Mesenchymal stem cell (in vitro differentiated cells and primary cell): ENCODE data around the gene DCTN2.
A peak's percentile ranks its signal among the peaks of the same experiment; 100 is the strongest.
"Not testable (repeated sequence)": the region's sequence is repeated elsewhere in the genome, so short reads cannot be mapped to it uniquely, and the experiment has no call there.

Experiments used
- DNase-seq: peaks from one replicate; pipeline ENCODE4 v3.0.0-alpha.2; 2013
- H2AFZ ChIP-seq: one replicate; pipeline ENCODE4 v1.6.1; 2013; ENCODE audit warnings: low read depth, mild to moderate bottlenecking, control low read depth, inconsistent platforms, low read length, moderate library complexity
- H2AK5ac ChIP-seq: 2 replicates; pipeline ENCODE4 v1.6.1; 2013; ENCODE audit warnings: low read length, moderate library complexity, mild to moderate bottlenecking, inconsistent platforms; ENCODE audit not compliant: severe bottlenecking
- H2BK120ac ChIP-seq: one replicate; pipeline ENCODE4 v1.6.1; 2013; ENCODE audit warnings: low read depth, mild to moderate bottlenecking, inconsistent platforms, low read length, moderate library complexity
- H2BK12ac ChIP-seq, 2 experiments: one replicate each; pipeline ENCODE4 v1.6.1; 2013; ENCODE audit warnings: inconsistent platforms in 2 of 2, low read length in 2 of 2, mild to moderate bottlenecking in 2 of 2, moderate library complexity in 2 of 2, control low read depth in 1 of 2
- H2BK15ac ChIP-seq: one replicate; pipeline ENCODE4 v1.6.1; 2013; ENCODE audit warnings: mild to moderate bottlenecking, low read depth, inconsistent platforms; ENCODE audit not compliant: poor library complexity, severe bottlenecking
- H2BK5ac ChIP-seq: 2 replicates; pipeline ENCODE4 v1.6.1; 2013; ENCODE audit warnings: low read depth, mild to moderate bottlenecking, low read length, control low read depth, inconsistent platforms; ENCODE audit not compliant: poor library complexity, severe bottlenecking
- H3K14ac ChIP-seq, 2 experiments: one replicate each; pipeline ENCODE4 v1.6.1; 2013; ENCODE audit warnings: inconsistent platforms in 2 of 2, low read length in 2 of 2, control low read depth in 1 of 2, mild to moderate bottlenecking in 1 of 2, moderate library complexity in 1 of 2
- H3K18ac ChIP-seq, 2 experiments: one replicate each; pipeline ENCODE4 v1.6.1; 2013; ENCODE audit warnings: inconsistent platforms in 2 of 2, low read length in 2 of 2, control low read depth in 1 of 2, low read depth in 1 of 2, mild to moderate bottlenecking in 1 of 2
- H3K23ac ChIP-seq, 2 experiments: one replicate each; pipeline ENCODE4 v1.6.1; 2013; ENCODE audit warnings: inconsistent platforms in 2 of 2, low read length in 2 of 2, mild to moderate bottlenecking in 2 of 2, moderate library complexity in 2 of 2, control low read depth in 1 of 2
- H3K27ac ChIP-seq: 2 replicates; pipeline ENCODE4 v1.5.1; 2013; ENCODE audit warnings: mild to moderate bottlenecking, moderate library complexity, low read length, control low read depth, inconsistent platforms; ENCODE audit not compliant: poor library complexity, severe bottlenecking
- H3K27me3 ChIP-seq, 2 experiments: 2 replicates each; pipeline versions ENCODE4 v1.6.1 to v1.7.0; 2013; ENCODE audit warnings: low read length in 2 of 2, mild to moderate bottlenecking in 2 of 2, moderate library complexity in 2 of 2, control low read depth in 1 of 2, inconsistent platforms in 1 of 2; ENCODE audit not compliant: control insufficient read depth in 1 of 2, insufficient read depth in 1 of 2
- H3K36me3 ChIP-seq, 2 experiments: 2 replicates each; pipeline versions ENCODE4 v1.6.1 to v1.7.0; 2013; ENCODE audit warnings: low read length in 2 of 2, control low read depth in 1 of 2, inconsistent platforms in 1 of 2, low read depth in 1 of 2, mild to moderate bottlenecking in 1 of 2; ENCODE audit not compliant: insufficient read depth in 2 of 2, control insufficient read depth in 1 of 2
- H3K4ac ChIP-seq, 2 experiments: one replicate each; pipeline ENCODE4 v1.6.1; 2013; ENCODE audit warnings: inconsistent platforms in 2 of 2, low read length in 2 of 2, mild to moderate bottlenecking in 2 of 2, moderate library complexity in 2 of 2, control low read depth in 1 of 2, low read depth in 1 of 2
- H3K4me1 ChIP-seq: 2 replicates; pipeline ENCODE4 v1.6.1; 2013; ENCODE audit warnings: low read depth, low read length, control low read depth; ENCODE audit not compliant: control insufficient read depth, insufficient read depth
- H3K4me2 ChIP-seq: 2 replicates; pipeline ENCODE4 v1.6.1; 2013; ENCODE audit warnings: low read length, mild to moderate bottlenecking, inconsistent platforms; ENCODE audit not compliant: poor library complexity, severe bottlenecking
- H3K4me3 ChIP-seq, 2 experiments: 2 replicates each; pipeline versions ENCODE4 v1.5.1 to v1.7.0; 2013; ENCODE audit warnings: low read length in 2 of 2, mild to moderate bottlenecking in 2 of 2, control low read depth in 1 of 2, low read depth in 1 of 2; ENCODE audit not compliant: insufficient read depth in 1 of 2
- H3K79me1 ChIP-seq: replicated peaks from 2 replicates; pipeline ENCODE4 v1.6.1; 2013; ENCODE audit warnings: mild to moderate bottlenecking, control low read depth, low read length, inconsistent platforms; ENCODE audit not compliant: poor library complexity, severe bottlenecking
- H3K9ac ChIP-seq: 2 replicates; pipeline ENCODE4 v1.7.0; 2013; ENCODE audit warnings: mild to moderate bottlenecking, low read length, moderate library complexity
- H3K9me3 ChIP-seq: 2 replicates; pipeline ENCODE4 v1.7.0; 2013; ENCODE audit warnings: mild to moderate bottlenecking, low read length; ENCODE audit not compliant: control insufficient read depth
- H4K8ac ChIP-seq: one replicate; pipeline ENCODE4 v1.6.1; 2013; ENCODE audit warnings: inconsistent platforms, mild to moderate bottlenecking, low read length, moderate library complexity
- H4K91ac ChIP-seq: one replicate; pipeline ENCODE4 v1.6.1; 2013; ENCODE audit warnings: mild to moderate bottlenecking, low read length, inconsistent platforms
- WGBS: methylation state at CpG from one replicate; pipeline ENCODE4 v1.1.7; 2013; ENCODE audit warnings: mixed read lengths; 5-methylcytosine and 5-hydroxymethylcytosine counted together

DCTN2 gene

GRCh38 chr12:57518920-57519795, 27.8 kb downstream of the DCTN2 start:
- Histone ChIP-seq H3K79me1 (peaks cover 5% of the 10 kb centered on the region), H2BK5ac (no peak overlapping the region)
- WGBS: 33% methylated on average over 7 of the region's 7 CpGs

GRCh38 chr12:57518176-57518919, 28.6 kb downstream of the DCTN2 start:
- H3K4me1 ChIP-seq: peaks cover 17% of the 10 kb centered on the region
- peak overlapping the region in 1 of 2 experiments; percentile 94 for H3K4me3 ChIP-seq
- H4K91ac ChIP-seq: no peak overlapping the region
- no peak overlapping the region for H2BK120ac ChIP-seq
- H2BK12ac ChIP-seq: no peak overlapping the region
- no peaks in the 10 kb centered on the region for H3K9me3 ChIP-seq
- DNase-seq: peak; percentile 15
- peak overlapping the region in 1 of 2 experiments; percentile 68 for H3K23ac ChIP-seq
- 92% methylated on average over 7 of the region's 8 CpGs for WGBS
- H2AFZ ChIP-seq: no peak overlapping the region
- H3K79me1 ChIP-seq: peaks cover 6% of the 10 kb centered on the region
- H3K14ac ChIP-seq: no peak overlapping the region
- no peak overlapping the region for H3K4ac ChIP-seq
- no peak overlapping the region for H2AK5ac ChIP-seq
- no peak overlapping the region for H2BK5ac ChIP-seq
- no peak overlapping the region for H2BK15ac ChIP-seq
- H3K27me3 ChIP-seq: no peaks in the 10 kb centered on the region
- no peak overlapping the region for H3K27ac ChIP-seq
- peaks cover 25 to 52% of the 10 kb centered on the region in 2 experiments for H3K36me3 ChIP-seq
- peak overlapping the region; percentile 98 for H3K9ac ChIP-seq
- no peak overlapping the region for H3K18ac ChIP-seq
- H4K8ac ChIP-seq: no peak overlapping the region
- peak overlapping the region; percentile 71 for H3K4me2 ChIP-seq

More at GRCh38 chr12:57518920-57519795, 27.8 kb downstream of the DCTN2 start:
- no peak overlapping the region for H2BK12ac ChIP-seq
- H3K4me1 ChIP-seq: peaks cover 21% of the 10 kb centered on the region
- peak overlapping the region in 1 of 2 experiments; percentile 94 for H3K18ac ChIP-seq
- H3K9ac ChIP-seq: peak overlapping the region; percentile 98
- peak overlapping the region in 1 of 2 experiments; percentile 82 for H3K14ac ChIP-seq
- peak; percentile 43 for DNase-seq
- peaks cover 26 to 50% of the 10 kb centered on the region in 2 experiments for H3K36me3 ChIP-seq
- no peak overlapping the region for H2BK15ac ChIP-seq
- H2BK120ac ChIP-seq: no peak overlapping the region
- H3K23ac ChIP-seq: no peak overlapping the region
- peak overlapping the region; percentile 19 for H4K91ac ChIP-seq
- H2AK5ac ChIP-seq: no peak overlapping the region
- H3K4me2 ChIP-seq: peak overlapping the region; percentile 71
- no peak overlapping the region for H2AFZ ChIP-seq
- peak overlapping the region; percentile 66 to 94 for H3K4me3 ChIP-seq
- H3K4ac ChIP-seq: peak overlapping the region; percentile 14 to 15
- H3K9me3 ChIP-seq: no peaks in the 10 kb centered on the region
- peak overlapping the region; percentile 95 for H3K27ac ChIP-seq
- H3K27me3 ChIP-seq: no peaks in the 10 kb centered on the region
- H4K8ac ChIP-seq: no peak overlapping the region

GRCh38 chr12:57517718-57518117, 29.3 kb downstream of the DCTN2 start:
- not testable (repeated sequence) for H3K4ac ChIP-seq, H2BK120ac ChIP-seq, H2AFZ ChIP-seq, H3K14ac ChIP-seq, DNase-seq, H3K79me1 ChIP-seq, H3K9me3 ChIP-seq, H2AK5ac ChIP-seq, H2BK12ac ChIP-seq, H3K4me2 ChIP-seq, H3K27ac ChIP-seq, H2BK15ac ChIP-seq, H4K91ac ChIP-seq, H2BK5ac ChIP-seq, H3K27me3 ChIP-seq, H3K23ac ChIP-seq, H3K18ac ChIP-seq, H4K8ac ChIP-seq
- peaks cover 17% of the 10 kb centered on the region for H3K4me1 ChIP-seq
- peak overlapping the region in 1 of 2 experiments; percentile 94 for H3K4me3 ChIP-seq
- peak overlapping the region; percentile 98 for H3K9ac ChIP-seq
- WGBS: 98% methylated on average over 10 of the region's 10 CpGs
- peaks cover 29 to 58% of the 10 kb centered on the region in 2 experiments for H3K36me3 ChIP-seq

GRCh38 chr12:57517187-57517586, 29.8 kb downstream of the DCTN2 start:
- no peaks in the 10 kb centered on the region for H3K9me3 ChIP-seq
- no peak overlapping the region for H2BK12ac ChIP-seq
- H2AFZ ChIP-seq: no peak overlapping the region
- H4K8ac ChIP-seq: no peak overlapping the region
- DNase-seq: peak; percentile 72
- H2BK15ac ChIP-seq: no peak overlapping the region
- no peak overlapping the region for H3K4ac ChIP-seq
- peak overlapping the region in 1 of 2 experiments; percentile 94 for H3K4me3 ChIP-seq
- H3K4me2 ChIP-seq: no peak overlapping the region
- peaks cover 15% of the 10 kb centered on the region for H3K4me1 ChIP-seq
- no peak overlapping the region for H3K18ac ChIP-seq
- H3K79me1 ChIP-seq: peaks cover 9% of the 10 kb centered on the region
- WGBS: 34% methylated on average over 1 of the region's 1 CpG
- H3K14ac ChIP-seq: no peak overlapping the region
- H3K27ac ChIP-seq: no peak overlapping the region
- peak overlapping the region; percentile 98 for H3K9ac ChIP-seq
- H3K36me3 ChIP-seq: peaks cover 32 to 64% of the 10 kb centered on the region in 2 experiments
- no peak overlapping the region for H2AK5ac ChIP-seq
- no peak overlapping the region for H2BK5ac ChIP-seq
- H3K23ac ChIP-seq: no peak overlapping the region
- H4K91ac ChIP-seq: no peak overlapping the region
- no peak overlapping the region for H2BK120ac ChIP-seq
- no peaks in the 10 kb centered on the region for H3K27me3 ChIP-seq
